Measurements from ENCODE around the gene MKS1. TPM values are rescaled to one million over a fixed set of nuclear protein-coding genes. Genes with fewer than 3 reads are reported as not detected.

MKS1 gene
- total RNA-seq, 1 donor from 2014 or later: 28.7 TPM

- no peak for DNase-seq (ENCODE audit: low spot score)
Measured at GRCh38 chr17:58200024-58200633, 18.9 kb downstream of the MKS1 start.

GRCh38 chr17:58196610-58197009 is 22.4 kb downstream of the MKS1 start:
- no peak for DNase-seq (ENCODE audit: low spot score)

DNA sequence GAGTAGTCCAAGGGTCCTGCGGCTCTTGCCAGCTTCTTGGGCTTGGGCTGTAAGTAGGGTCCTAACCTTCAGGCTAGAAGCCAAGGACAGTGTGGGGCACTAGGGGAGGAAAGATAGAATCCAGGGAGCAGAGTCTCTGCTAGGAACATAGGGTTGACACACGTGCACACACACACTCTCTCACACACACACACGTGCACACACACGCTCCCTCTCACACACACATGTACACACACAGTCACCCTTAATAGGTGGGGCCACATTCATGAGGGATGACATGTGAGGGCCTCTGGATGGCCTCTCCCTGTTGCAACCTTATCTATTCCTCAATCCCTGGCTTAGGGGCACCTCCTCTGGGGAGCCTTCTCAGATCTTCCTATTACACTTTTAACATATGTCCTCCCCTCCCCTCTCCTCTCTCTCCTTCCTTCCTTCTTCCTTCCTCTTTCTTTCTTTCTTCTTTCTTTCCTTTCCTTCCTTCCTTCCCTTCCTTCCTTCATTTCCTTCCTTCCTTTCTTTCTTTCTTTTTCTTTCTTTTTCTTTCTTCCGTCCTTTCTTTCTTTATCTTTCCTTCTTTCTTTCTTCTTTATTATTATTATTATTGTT is 23.4 kb downstream of the MKS1 start:
- no peak for DNase-seq (ENCODE audit: low spot score)

GRCh38 chr17:58193641-58194255 is 25.3 kb downstream of the MKS1 start:
- DNase-seq (ENCODE audit: low spot score): no peak

GRCh38 chr17:58192612-58193011 is 26.4 kb downstream of the MKS1 start, which contains the start of gene EPX:
EPX (plus strand) TSS chr17:58192726; CDS start chr17:58192847, 121 bp downstream.
- DNase-seq (ENCODE audit: low spot score): no peak

GRCh38 chr17:58191241-58191896 is 27.7 kb downstream of the MKS1 start:
- DNase-seq (ENCODE audit: low spot score): no peak

GRCh38 chr17:58189436-58190146 is 29.5 kb downstream of the MKS1 start:
- DNase-seq (ENCODE audit: low spot score): peak; percentile 67

- no peak for DNase-seq (ENCODE audit: low spot score)
Measured at GRCh38 chr17:58187675-58188074, 31.4 kb downstream of the MKS1 start.

GRCh38 chr17:58187063-58187462 is 32.0 kb downstream of the MKS1 start:
- no peak for DNase-seq (ENCODE audit: low spot score)

DNA sequence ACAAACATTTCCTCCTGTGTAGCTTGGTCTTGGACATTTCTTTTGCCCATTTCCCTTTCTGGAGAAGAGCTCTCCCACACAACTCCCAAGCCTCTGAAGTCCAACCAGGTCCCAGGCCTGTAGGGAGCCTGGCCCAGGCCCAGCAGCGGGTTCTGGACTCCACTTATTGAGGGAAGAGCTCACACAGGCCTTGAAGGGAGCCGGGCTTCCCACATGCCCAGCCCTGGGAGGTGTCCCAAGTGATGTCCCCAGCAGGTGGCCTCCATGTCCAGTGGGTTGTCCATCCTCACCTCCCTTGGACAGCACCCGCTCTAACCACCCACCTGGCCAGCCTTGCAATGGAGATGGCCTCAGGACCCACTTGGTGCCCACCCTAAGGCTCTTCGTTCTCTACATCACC is 32.5 kb downstream of the MKS1 start:
- no peak for DNase-seq (ENCODE audit: low spot score)

DNA sequence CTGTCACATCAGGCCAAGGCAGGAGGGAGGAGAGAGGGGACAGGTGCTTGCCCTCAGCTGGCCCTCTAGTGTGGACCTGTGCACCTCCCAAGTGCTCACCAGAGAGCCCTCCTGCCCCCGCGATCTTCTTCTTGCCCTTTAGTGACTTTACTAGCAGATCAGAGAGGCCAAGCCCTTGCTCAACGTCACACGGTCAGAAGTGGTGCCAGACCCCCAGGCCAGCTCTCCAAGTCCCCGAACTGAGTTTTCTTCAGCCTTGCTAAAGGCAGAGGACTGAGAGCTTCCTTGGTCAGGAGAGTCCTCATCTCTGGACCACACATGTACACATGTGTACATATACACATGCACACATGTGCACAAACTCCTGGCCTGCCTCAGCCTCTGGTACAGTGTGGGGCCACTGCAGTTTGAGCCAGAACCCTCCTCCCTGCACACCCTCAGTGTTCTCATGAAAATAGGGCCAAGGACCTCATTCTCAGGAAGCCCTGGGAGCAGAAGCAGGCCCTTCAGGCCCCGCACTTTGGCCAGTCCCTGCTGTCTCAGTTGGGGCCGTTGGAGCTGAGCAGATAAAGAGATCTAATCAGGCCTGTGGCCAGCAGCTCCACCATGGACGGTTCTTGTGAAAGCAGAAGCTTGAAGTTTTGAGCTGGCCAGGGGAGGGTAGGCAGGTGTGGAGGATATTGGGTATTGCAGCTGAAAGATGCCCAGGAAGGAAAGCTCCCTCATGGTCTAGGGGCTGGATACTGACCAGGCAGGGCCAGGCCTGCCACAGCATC is 33.9 kb downstream of the MKS1 start:
- no peak for DNase-seq (ENCODE audit: low spot score)

DNA sequence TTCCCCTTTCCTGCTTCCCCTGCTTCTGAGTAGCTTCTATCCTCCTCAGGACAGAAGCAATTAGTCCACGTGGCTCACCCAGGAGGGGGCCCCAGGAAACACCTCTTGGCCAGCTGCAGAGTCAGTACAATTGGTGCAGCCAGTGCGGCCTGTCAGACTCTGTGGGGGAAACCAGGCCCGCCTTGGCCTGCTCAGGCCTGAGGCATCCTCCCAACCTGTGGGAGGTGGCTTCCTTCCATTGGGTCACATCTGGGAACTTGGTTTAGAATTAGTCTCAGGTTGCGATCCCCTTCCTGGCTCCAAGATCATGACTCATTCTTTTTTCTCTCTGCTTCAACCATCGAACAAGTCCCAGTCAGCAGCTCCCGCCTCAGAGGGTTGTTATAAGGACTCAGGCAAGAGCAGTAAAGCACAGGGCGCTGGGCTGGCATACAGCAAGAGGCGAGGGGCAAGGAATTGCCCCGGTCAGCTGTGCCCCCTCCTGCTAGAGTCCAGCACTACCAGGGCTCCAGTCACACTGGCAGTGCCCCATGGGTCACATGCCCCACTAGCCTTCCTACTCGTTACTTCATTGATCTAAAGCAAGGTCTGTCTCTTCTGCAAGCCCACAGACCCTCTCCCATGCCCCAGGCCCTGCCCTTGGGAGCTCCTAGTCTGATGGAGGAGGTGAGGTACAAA is 34.6 kb downstream of the MKS1 start:
- DNase-seq (ENCODE audit: low spot score): no peak

- DNase-seq (ENCODE audit: low spot score): no peak
Measured at GRCh38 chr17:58183514-58183913, 35.5 kb downstream of the MKS1 start.

- no peak for DNase-seq (ENCODE audit: low spot score)
Measured at GRCh38 chr17:58181796-58182195, 37.3 kb downstream of the MKS1 start.

- DNase-seq (ENCODE audit: low spot score): no peak
Measured at GRCh38 chr17:58176200-58176599, 42.9 kb downstream of the MKS1 start.

DNA sequence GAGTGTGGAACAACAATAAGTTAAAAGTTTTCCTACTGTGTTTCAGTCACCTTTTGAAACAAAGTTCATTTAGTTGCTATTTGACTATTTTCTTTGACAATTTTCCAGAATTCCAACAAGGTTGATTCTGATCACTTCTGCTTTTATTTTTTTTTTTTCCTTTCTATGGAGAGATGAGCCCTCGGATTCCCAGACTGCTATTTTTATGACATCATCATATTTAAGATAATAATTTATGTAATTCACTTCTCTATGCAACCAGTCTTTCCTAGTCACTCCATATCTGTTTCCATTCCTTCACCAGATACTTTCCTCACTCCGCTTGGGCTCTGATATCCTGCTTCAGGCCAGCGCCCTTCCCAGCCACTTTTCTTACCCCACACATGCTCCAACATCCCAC is 44.2 kb downstream of the MKS1 start:
- DNase-seq (ENCODE audit: low spot score): no peak

DNA sequence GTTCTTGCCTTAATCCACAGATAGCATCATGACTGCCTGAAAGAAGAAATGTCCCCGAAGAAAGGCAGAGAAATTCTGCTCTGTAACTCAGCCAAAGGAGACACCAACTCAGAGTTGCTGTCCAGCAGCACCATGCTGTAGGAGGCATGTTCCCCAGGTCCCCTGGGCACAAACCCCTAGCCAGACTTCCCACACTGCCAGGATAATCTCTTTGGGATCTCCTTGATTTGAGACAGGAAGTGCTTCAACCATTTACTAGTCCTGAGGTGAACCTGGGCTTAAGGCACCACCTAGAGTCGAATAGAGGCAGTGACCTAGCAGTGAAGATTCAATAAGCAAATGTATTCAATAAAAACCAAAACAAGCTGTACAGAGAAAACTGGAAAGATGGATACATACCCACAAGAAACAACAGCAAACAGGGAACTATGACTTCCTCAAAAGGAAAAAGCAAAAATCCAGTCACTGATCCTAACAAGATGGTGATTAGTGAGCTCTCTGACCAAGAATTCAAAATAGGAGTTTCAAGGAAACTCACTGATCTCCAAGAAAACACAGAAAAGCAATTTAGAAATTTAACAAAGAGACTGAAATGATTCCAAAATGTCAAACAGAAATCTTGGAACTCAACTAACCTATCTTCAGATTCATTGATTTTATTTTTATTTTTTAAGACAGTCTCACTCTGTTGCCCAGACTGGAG is 46.5 kb downstream of the MKS1 start:
- no peak for DNase-seq (ENCODE audit: low spot score)

GRCh38 chr17:58170622-58171021 is 48.4 kb downstream of the MKS1 start:
- no peak for DNase-seq (ENCODE audit: low spot score)

- no peak for DNase-seq (ENCODE audit: low spot score)
Measured at GRCh38 chr17:58166682-58167081, 52.4 kb downstream of the MKS1 start, which contains the start of gene OR4D2. OR4D2 (plus strand) TSS chr17:58166982; CDS start chr17:58169656, 2,674 bp downstream.

DNA sequence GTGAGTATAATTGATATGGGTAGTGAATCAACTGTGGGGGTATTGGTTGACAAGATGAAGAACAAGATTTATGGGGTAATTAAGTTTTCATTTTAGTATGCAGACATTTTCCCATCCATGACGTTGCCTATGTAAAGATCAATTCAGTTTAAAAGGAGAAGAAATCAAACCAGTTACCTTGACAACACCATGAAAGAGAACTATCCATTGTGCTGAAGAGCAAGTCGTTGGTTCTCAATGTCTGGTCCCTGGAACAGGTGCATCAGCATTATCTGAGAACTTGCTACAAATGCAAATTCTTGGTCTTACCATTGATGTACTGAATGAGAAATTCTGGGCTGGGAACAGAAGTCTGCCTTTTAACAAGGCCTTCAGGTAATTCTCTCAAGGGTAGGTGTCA is 53.1 kb downstream of the MKS1 start:
- no peak for DNase-seq (ENCODE audit: low spot score)

All from ureter (tissue), 1 donor.